Measurements from ENCODE around the gene GPER1.

- TF ChIP-seq CTCF (IDR thresholded peaks at IDR 0.05; ENCODE audit: insufficient read depth, low read length, poor library complexity, severe bottlenecking) (no peak), EZH2phosphoT487 (conservative IDR thresholded peaks at IDR 0.05; ENCODE audit: low read length) (no peak)
These were observed 5.6 kb downstream of the GPER1 start for GRCh38 chr7:1093502-1093843.

Measured in SU-DHL-6 (cell line).